GM12873 (cell line): ENCODE data around the gene CLDN6.

Experiments
- CTCF ChIP-seq: IDR thresholded peaks from 2 replicates; pipeline ENCODE4 v1.5.1; 2012; ENCODE audit warnings: low read depth, mild to moderate bottlenecking, moderate library complexity, low read length, control low read depth; ENCODE audit not compliant: insufficient read depth; ENCODE audit errors: missing control alignments

The CLDN6 gene

GRCh38 chr16:3023415-3023668, 5.4 kb upstream of the CLDN6 start:
- TF ChIP-seq CTCF = no peak

- TF ChIP-seq CTCF = no peak
Observed at GRCh38 chr16:3022684-3023414, 4.9 kb upstream of the CLDN6 start.

- TF ChIP-seq CTCF = no peak
Observed at GRCh38 chr16:3022208-3022683, 4.3 kb upstream of the CLDN6 start.

GRCh38 chr16:3021449-3022207, 3.6 kb upstream of the CLDN6 start:
- peak; percentile 37 for TF ChIP-seq CTCF

- no peak for TF ChIP-seq CTCF
Observed at GRCh38 chr16:3020604-3021448, 2.8 kb upstream of the CLDN6 start.

GRCh38 chr16:3020247-3020603, 2.2 kb upstream of the CLDN6 start, which contains the start of gene TNFRSF12A:
Gene TNFRSF12A (plus strand): TSS chr16:3020368. CDS start chr16:3020398, 30 bp downstream.
- peak; percentile 16 for TF ChIP-seq CTCF
